Measurements from ENCODE around the gene CPA1. TPM values are rescaled to one million over a fixed set of nuclear protein-coding genes. Genes with fewer than 3 reads are reported as not detected.
A peak's percentile ranks its signal among the peaks of the same experiment; 100 is the strongest.
"Not testable (repeated sequence)": the region's sequence is repeated elsewhere in the genome, so short reads cannot be mapped to it uniquely, and the experiment has no call there.

The CPA1 gene
- total RNA-seq, 1 experiment from 2014 or later: 0.23 TPM

- peak; percentile 55 for DNase-seq (ENCODE audit: low read depth)
These were observed 7.7 kb upstream of the CPA1 start for GRCh38 chr7:130372402-130373165.

- no peak for DNase-seq (ENCODE audit: low read depth)
These were observed 5.8 kb upstream of the CPA1 start for GRCh38 chr7:130374507-130374906.

GRCh38 chr7:130376461-130376860, 3.8 kb upstream of the CPA1 start:
- DNase-seq (ENCODE audit: low read depth): not testable (repeated sequence)

- no peak for DNase-seq (ENCODE audit: low read depth)
These were observed 3.1 kb upstream of the CPA1 start for GRCh38 chr7:130377178-130377577.

- DNase-seq (ENCODE audit: low read depth): no peak
These were observed 1.3 kb upstream of the CPA1 start for GRCh38 chr7:130379019-130379418.

GRCh38 chr7:130379532-130379920, 768 bp upstream of the CPA1 start:
- DNase-seq (ENCODE audit: low read depth): no peak

- DNase-seq (ENCODE audit: low read depth): no peak
These were observed 664 bp downstream of the CPA1 start for GRCh38 chr7:130380861-130381455.

- DNase-seq (ENCODE audit: low read depth): no peak
These were observed 1.4 kb downstream of the CPA1 start for GRCh38 chr7:130381468-130382312.

GRCh38 chr7:130383187-130383980, 3.1 kb downstream of the CPA1 start:
- DNase-seq (ENCODE audit: low read depth): no peak

GRCh38 chr7:130384371-130384801, 4.1 kb downstream of the CPA1 start:
- DNase-seq (ENCODE audit: low read depth): no peak

- DNase-seq (ENCODE audit: low read depth): no peak
These were observed 4.7 kb downstream of the CPA1 start for GRCh38 chr7:130384841-130385599.

- no peak for DNase-seq (ENCODE audit: low read depth)
These were observed 5.3 kb downstream of the CPA1 start for GRCh38 chr7:130385600-130386066.

- DNase-seq (ENCODE audit: low read depth): no peak
These were observed 6.6 kb downstream of the CPA1 start for GRCh38 chr7:130386876-130387275.

- DNase-seq (ENCODE audit: low read depth): no peak
These were observed 7.0 kb downstream of the CPA1 start for GRCh38 chr7:130387306-130387627.

GRCh38 chr7:130387628-130388403, 7.5 kb downstream of the CPA1 start:
- peak; percentile 88 for DNase-seq (ENCODE audit: low read depth)

GRCh38 chr7:130388671-130389070, 8.4 kb downstream of the CPA1 start:
- DNase-seq (ENCODE audit: low read depth): no peak

GRCh38 chr7:130390486-130390885, 10.2 kb downstream of the CPA1 start:
- no peak for DNase-seq (ENCODE audit: low read depth)

GRCh38 chr7:130393101-130393561, 12.8 kb downstream of the CPA1 start:
- DNase-seq (ENCODE audit: low read depth): peak; percentile 57

GRCh38 chr7:130393841-130394411, 13.6 kb downstream of the CPA1 start:
- DNase-seq (ENCODE audit: low read depth): no peak
